NT2/D1 (cell line): ENCODE data around the gene GLS.
"Not testable (repeated sequence)": the region's sequence is repeated elsewhere in the genome, so short reads cannot be mapped to it uniquely, and the experiment has no call there.

Experiments used
- DNase-seq: peaks from one replicate; pipeline ENCODE4 v3.0.0-alpha.2; 2011; ENCODE audit warnings: low read depth, low spot score
- H3K27me3 ChIP-seq: 2 replicates; pipeline ENCODE4 v1.6.0; 2011; ENCODE audit warnings: mild to moderate bottlenecking; ENCODE audit not compliant: insufficient read length, insufficient read depth
- H3K36me3 ChIP-seq: 2 replicates; pipeline ENCODE4 v1.6.1; 2011; ENCODE audit warnings: mild to moderate bottlenecking, low read length, mixed read lengths; ENCODE audit not compliant: insufficient read depth, insufficient read length
- H3K4me1 ChIP-seq: 2 replicates; pipeline ENCODE4 v1.5.1; 2011; ENCODE audit not compliant: insufficient read depth, insufficient read length
- H3K4me3 ChIP-seq: 2 replicates; pipeline ENCODE4 v1.5.1; 2011; ENCODE audit warnings: low read depth; ENCODE audit not compliant: insufficient read length
- H3K9ac ChIP-seq: 2 replicates; pipeline ENCODE4 v1.6.0; 2011; ENCODE audit warnings: low read depth; ENCODE audit not compliant: insufficient read length
- H3K9me3 ChIP-seq: 2 replicates; pipeline ENCODE4 v1.5.1; 2011; ENCODE audit warnings: mild to moderate bottlenecking, low read length; ENCODE audit not compliant: insufficient read depth
- SUZ12 ChIP-seq: IDR thresholded peaks from 2 replicates; pipeline ENCODE4 v1.6.1; 2011; ENCODE audit not compliant: insufficient read length, insufficient read depth; ENCODE audit errors: extremely low read depth
- YY1 ChIP-seq: IDR thresholded peaks from 2 replicates; pipeline ENCODE4 v1.6.1; 2011; ENCODE audit not compliant: insufficient read length, insufficient read depth
- ZNF274 ChIP-seq: IDR thresholded peaks from 2 replicates; pipeline ENCODE4 v1.6.1; 2011; ENCODE audit warnings: mild to moderate bottlenecking, low read depth, low read length

Gene GLS

DNA sequence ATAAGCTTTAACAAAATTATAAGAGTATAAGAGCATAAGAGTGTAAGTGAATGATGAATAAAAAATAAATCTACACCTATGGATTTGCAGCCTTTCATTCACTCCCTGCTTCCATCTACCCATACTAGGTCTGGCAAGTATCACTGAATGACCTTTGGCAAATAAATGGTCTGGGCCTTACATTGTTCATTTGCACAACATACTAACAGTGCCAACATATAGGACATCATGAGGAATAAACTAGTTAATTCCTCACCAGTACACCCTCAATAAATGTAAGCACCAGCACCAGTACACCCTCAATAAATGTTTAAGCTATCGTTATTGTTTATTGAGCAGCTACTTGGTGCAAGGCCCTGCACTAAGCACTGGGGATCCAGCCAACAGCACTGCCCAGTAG is 106.5 kb downstream of the GLS start:
- Histone ChIP-seq H3K27me3 (no peaks in the 10 kb centered on the region), H3K4me1 (peaks cover 3% of the 10 kb centered on the region), H3K9me3 (no peaks in the 10 kb centered on the region), H3K9ac (no peak overlapping the region), H3K4me3 (no peak overlapping the region), H3K36me3 (peaks cover 99% of the 10 kb centered on the region)
- TF ChIP-seq ZNF274 (no peak), SUZ12 (no peak), YY1 (no peak)
- DNase-seq: no peak

DNA sequence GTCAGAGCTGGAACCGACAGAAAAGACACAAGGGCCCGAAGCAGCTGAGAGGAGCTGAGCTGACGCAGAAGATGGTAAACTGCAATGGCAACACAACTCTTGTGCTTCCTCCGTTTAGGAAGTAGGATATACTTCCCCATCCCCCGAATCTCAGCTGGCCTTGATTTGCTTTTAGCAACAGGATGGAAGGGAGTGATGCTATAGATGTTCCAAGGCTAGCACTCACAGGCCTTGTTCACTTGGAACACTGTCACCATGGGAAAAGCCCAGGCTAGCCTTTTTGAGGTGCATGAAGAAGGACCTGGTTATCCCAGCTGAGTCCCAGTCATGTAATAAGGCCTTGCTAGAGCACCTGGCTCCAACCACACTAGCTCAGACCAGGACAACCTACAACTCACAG is 107.3 kb downstream of the GLS start:
- Histone ChIP-seq H3K9ac (no peak overlapping the region), H3K9me3 (no peaks in the 10 kb centered on the region), H3K4me1 (peaks cover 3% of the 10 kb centered on the region), H3K36me3 (peaks cover 95% of the 10 kb centered on the region), H3K27me3 (no peaks in the 10 kb centered on the region), H3K4me3 (no peak overlapping the region)
- TF ChIP-seq YY1 (no peak), ZNF274 (no peak)
- no peak for DNase-seq

- Histone ChIP-seq H3K27me3 (no peaks in the 10 kb centered on the region), H3K9me3 (no peaks in the 10 kb centered on the region), H3K4me1 (peaks cover 3% of the 10 kb centered on the region), H3K9ac (no peak overlapping the region), H3K36me3 (peaks cover 95% of the 10 kb centered on the region), H3K4me3 (no peak overlapping the region)
- DNase-seq: no peak
- no peak for TF ChIP-seq SUZ12
- TF ChIP-seq ZNF274: no peak
- TF ChIP-seq YY1: no peak
Measured at GRCh38 chr2:190988910-190989309, 108.3 kb downstream of the GLS start.

DNA sequence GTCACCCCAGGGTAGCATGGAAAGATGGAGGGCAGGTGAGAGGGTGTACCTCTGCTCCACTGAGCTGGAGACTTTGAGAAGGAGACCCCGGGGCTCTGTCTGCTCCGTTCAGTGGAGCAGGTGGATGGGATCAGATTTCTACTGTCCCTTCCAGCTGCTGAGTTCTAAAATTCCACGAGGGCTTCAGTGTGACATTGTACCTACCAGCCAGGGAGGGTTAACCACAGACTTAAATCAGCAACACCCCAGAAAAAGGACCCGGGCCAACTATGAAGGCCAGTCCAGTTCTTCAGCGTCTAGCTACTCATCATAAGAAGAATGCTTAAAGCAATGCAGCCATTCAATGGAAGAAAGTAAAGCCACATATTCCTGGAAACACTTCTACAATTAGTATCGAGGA is 109.5 kb downstream of the GLS start:
- Histone ChIP-seq H3K27me3 (no peaks in the 10 kb centered on the region), H3K9me3 (no peaks in the 10 kb centered on the region), H3K36me3 (peaks cover 92% of the 10 kb centered on the region), H3K4me1 (peaks cover 3% of the 10 kb centered on the region), H3K9ac (no peak overlapping the region), H3K4me3 (no peak overlapping the region)
- no peak for DNase-seq
- TF ChIP-seq ZNF274 (no peak), YY1 (no peak), SUZ12 (no peak)

GRCh38 chr2:190993292-190993643 is 112.6 kb downstream of the GLS start:
- Histone ChIP-seq H3K4me1 (no peaks in the 10 kb centered on the region), H3K4me3 (no peak overlapping the region), H3K9me3 (no peaks in the 10 kb centered on the region), H3K9ac (no peak overlapping the region), H3K36me3 (peaks cover 87% of the 10 kb centered on the region), H3K27me3 (no peaks in the 10 kb centered on the region)
- TF ChIP-seq SUZ12 (no peak), YY1 (no peak), ZNF274 (no peak)
- no peak for DNase-seq

GRCh38 chr2:190994148-190994547 is 113.5 kb downstream of the GLS start:
- Histone ChIP-seq H3K36me3 (peaks cover 85% of the 10 kb centered on the region), H3K4me3 (no peak overlapping the region)
- TF ChIP-seq SUZ12: no peak
- TF ChIP-seq ZNF274: no peak
- TF ChIP-seq YY1: no peak

GRCh38 chr2:190995315-190995714 is 114.7 kb downstream of the GLS start:
- DNase-seq, H3K4me1 ChIP-seq: not testable (repeated sequence)

More at GRCh38 chr2:190994148-190994547, 113.5 kb downstream of the GLS start:
- Histone ChIP-seq H3K9ac (no peak overlapping the region), H3K4me1 (no peaks in the 10 kb centered on the region), H3K27me3 (no peaks in the 10 kb centered on the region), H3K9me3 (no peaks in the 10 kb centered on the region)
- DNase-seq: no peak

GRCh38 chr2:190996338-190996946 is 115.8 kb downstream of the GLS start:
- H3K36me3 ChIP-seq: peaks cover 84% of the 10 kb centered on the region

More at GRCh38 chr2:190995315-190995714, 114.7 kb downstream of the GLS start:
- not testable (repeated sequence) for H3K9me3 ChIP-seq, H3K27me3 ChIP-seq, H3K9ac ChIP-seq, H3K4me3 ChIP-seq
- peaks cover 84% of the 10 kb centered on the region for H3K36me3 ChIP-seq

More at GRCh38 chr2:190996338-190996946, 115.8 kb downstream of the GLS start:
- Histone ChIP-seq H3K4me3 (no peak overlapping the region), H3K9ac (no peak overlapping the region), H3K4me1 (no peaks in the 10 kb centered on the region), H3K9me3 (no peaks in the 10 kb centered on the region), H3K27me3 (no peaks in the 10 kb centered on the region)
- DNase-seq: no peak
- no peak for TF ChIP-seq SUZ12
- TF ChIP-seq YY1: no peak
- TF ChIP-seq ZNF274: no peak
